Upper lobe of left lung (tissue), 6 donors: ENCODE measurements around the gene LLPH. TPM values are rescaled to one million over a fixed set of nuclear protein-coding genes. Genes with fewer than 3 reads are reported as not detected.
"Not testable (repeated sequence)": the region's sequence is repeated elsewhere in the genome, so short reads cannot be mapped to it uniquely, and the experiment has no call there.

Experiments
- ATAC-seq, 2 donors: fragments of 200-7000 bp; cut with Tn5 transposase; one replicate each; pipeline ENCODE4 v1.9.1; 2022; ENCODE audit warnings: mild to moderate bottlenecking in 2 of 2, moderate library complexity in 2 of 2; ENCODE audit not compliant: low FRiP score in 2 of 2
- DNase-seq, 2 donors: peaks; one replicate each; pipeline ENCODE4 v3.0.0-alpha.2; 2019 to 2020
- H3K27ac ChIP-seq, 4 donors: fragments of 200-600 bp; sonication (generic); one replicate each; pipeline ENCODE4 v1.5.1; 2016 to 2019
- H3K27me3 ChIP-seq, 4 donors: fragments of 200-600 bp; sonication (generic); one replicate each; pipeline ENCODE4 v1.5.1; 2017 to 2019
- H3K36me3 ChIP-seq, 4 donors: fragments of 200-600 bp; sonication (generic); one replicate each; pipeline ENCODE4 v1.5.1; 2016 to 2019
- H3K4me1 ChIP-seq, 4 donors: fragments of 200-600 bp; sonication (generic); one replicate each; pipeline ENCODE4 v1.5.1; 2018 to 2019
- H3K4me3 ChIP-seq, 4 donors: fragments of 200-600 bp; sonication (generic); one replicate each; pipeline ENCODE4 v1.5.1; 2017 to 2019; ENCODE audit warnings: mild to moderate bottlenecking in 2 of 4, moderate library complexity in 1 of 4
- H3K9me3 ChIP-seq, 4 donors: fragments of 200-600 bp; sonication (generic); one replicate each; pipeline ENCODE4 v1.5.1; 2018 to 2019
- CTCF ChIP-seq, 6 experiments: fragments of 450-650 bp in 4 of 6; fragments of 200-600 bp in 2 of 6; sonication (generic) in 2 of 6; IDR thresholded peaks; one replicate each; pipeline ENCODE4 v1.5.1; 2016 to 2019; ENCODE audit warnings: antibody characterized with exemption in 6 of 6
- EP300 ChIP-seq, 4 donors: sonication (generic); formaldehyde crosslinking; IDR thresholded peaks; one replicate each; pipeline ENCODE4 v1.5.1; 2017; ENCODE audit warnings: antibody characterized with exemption in 4 of 4, control low read depth in 2 of 4
- POLR2A ChIP-seq, 4 donors: fragments of 450-650 bp; IDR thresholded peaks; one replicate each; pipeline ENCODE4 v1.5.1; 2016 to 2017; ENCODE audit warnings: antibody characterized with exemption in 4 of 4, mild to moderate bottlenecking in 2 of 4
- POLR2AphosphoS5 ChIP-seq, 2 donors: sonication (generic); formaldehyde crosslinking; IDR thresholded peaks; one replicate each; pipeline ENCODE4 v1.5.1; 2017; ENCODE audit warnings: antibody characterized with exemption in 2 of 2
- WGBS, 2 donors: methylation state at CpG; one replicate each; pipeline ENCODE4 v1.1.5; 2017 to 2018; 5-methylcytosine and 5-hydroxymethylcytosine counted together
- total RNA-seq, 6 donors: library from RNA; depleted of rRNA in 4 of 6; stranded (reverse); fragments of >200 nt in 4 of 6; gene quantifications; one replicate each; pipeline versions ENCODE4 v1.1.0 to v1.2.1, GENCODE V29; 2016 to 2021
- donor health status: DM: no; HTN: no; CAD: no; lungs with moderate emphysema.
- donor health status: DM: no; HTN: yes; CAD: no; lungs with severe emphysema.

Gene LLPH
- 10 to 100 TPM in 2 of 6 donors, 1 to 10 TPM in 4; 2.1 to 18.5 (median 5.9) TPM for total RNA-seq

DNA sequence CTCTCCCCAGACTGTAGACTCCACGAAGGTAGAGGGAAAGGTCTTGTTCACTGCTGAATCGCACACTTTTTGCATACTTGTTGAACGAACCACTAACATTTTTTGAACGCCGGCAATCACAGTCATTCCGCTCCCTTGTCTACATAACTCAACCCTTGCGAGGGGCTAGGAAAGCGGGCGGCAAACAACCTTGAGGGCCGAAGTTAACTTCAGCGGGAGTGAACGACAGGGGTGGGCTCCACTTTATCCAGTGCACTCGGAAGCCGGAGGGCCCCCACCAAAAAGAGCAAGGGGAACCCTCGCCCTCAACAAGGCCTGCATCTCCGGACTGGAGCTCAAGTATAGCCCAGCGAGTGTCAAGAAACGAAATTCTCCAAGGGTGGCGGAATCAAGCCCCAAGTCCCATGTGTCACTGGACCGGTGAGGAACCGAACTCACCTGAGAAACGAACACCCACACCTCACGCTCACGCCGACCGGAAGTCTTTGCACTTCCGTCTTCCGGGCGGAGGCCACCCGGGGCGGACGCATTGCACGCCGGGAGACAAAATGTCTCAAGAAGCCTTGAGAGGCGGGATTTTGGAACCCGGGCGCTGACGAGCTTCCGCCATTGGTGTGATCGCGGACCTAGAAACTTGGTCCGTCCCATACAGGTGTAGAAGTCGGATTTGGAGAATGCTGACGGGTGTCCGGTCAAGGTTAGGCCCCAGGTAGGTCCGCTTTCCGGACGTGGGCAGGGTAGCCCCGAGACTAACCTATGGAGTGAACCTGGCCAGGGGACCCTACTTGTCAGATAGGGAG lies at the start of gene LLPH:
LLPH (minus strand) TSS at position 484 of the 800 bp plus-strand sequence. CDS start 1,644 bp downstream, outside the sequence.
- 1 to 2% methylated on average over 12 to 49 of the region's 49 CpGs for WGBS, 2 donors
- DNase-seq (peak; percentile 93 to 95), ATAC-seq (peak; percentile 98 to 99)
- peaks cover 0 to 25% (median 13%) of the 10 kb centered on the region in 4 donors for H3K36me3 ChIP-seq
- H3K4me1 ChIP-seq = peaks cover 11 to 27% (median 13%) of the 10 kb centered on the region in 4 donors
- no peaks in the 10 kb centered on the region for H3K9me3 ChIP-seq
- H3K27ac ChIP-seq = peak within 1 kb of the TSS; percentile 75 to 88 (median 84)
- no peaks in the 10 kb centered on the region for H3K27me3 ChIP-seq
- peak within 1 kb of the TSS; percentile 57 to 95 (median 88) for H3K4me3 ChIP-seq
- TF ChIP-seq POLR2A (IDR thresholded peaks at IDR 0.05) (peak in 3 of 4 donors; percentile 59 to 83 (median 65)), EP300 (IDR thresholded peaks at IDR 0.05) (no peak), POLR2AphosphoS5 (IDR thresholded peaks at IDR 0.05) (peak; percentile 93 to 94), CTCF (IDR thresholded peaks at IDR 0.05) (no peak)

- DNase-seq (no peak), ATAC-seq (peak in 1 of 2 donors; percentile 42)
- Histone ChIP-seq H3K9me3 (no peaks in the 10 kb centered on the region), H3K36me3 (no peaks in the 10 kb centered on the region), H3K27ac (no peak overlapping the region), H3K4me3 (no peak overlapping the region), H3K27me3 (no peaks in the 10 kb centered on the region), H3K4me1 (peaks cover 9 to 11% (median 11%) of the 10 kb centered on the region in 4 donors)
- TF ChIP-seq POLR2A (IDR thresholded peaks at IDR 0.05) = no peak
- TF ChIP-seq CTCF (IDR thresholded peaks at IDR 0.05) = no peak
- WGBS, 2 donors = 27 to 44% methylated on average over 1 of the region's 1 CpG
These were observed 45.8 kb upstream of the LLPH start for GRCh38 chr12:66176105-66176900.

DNA sequence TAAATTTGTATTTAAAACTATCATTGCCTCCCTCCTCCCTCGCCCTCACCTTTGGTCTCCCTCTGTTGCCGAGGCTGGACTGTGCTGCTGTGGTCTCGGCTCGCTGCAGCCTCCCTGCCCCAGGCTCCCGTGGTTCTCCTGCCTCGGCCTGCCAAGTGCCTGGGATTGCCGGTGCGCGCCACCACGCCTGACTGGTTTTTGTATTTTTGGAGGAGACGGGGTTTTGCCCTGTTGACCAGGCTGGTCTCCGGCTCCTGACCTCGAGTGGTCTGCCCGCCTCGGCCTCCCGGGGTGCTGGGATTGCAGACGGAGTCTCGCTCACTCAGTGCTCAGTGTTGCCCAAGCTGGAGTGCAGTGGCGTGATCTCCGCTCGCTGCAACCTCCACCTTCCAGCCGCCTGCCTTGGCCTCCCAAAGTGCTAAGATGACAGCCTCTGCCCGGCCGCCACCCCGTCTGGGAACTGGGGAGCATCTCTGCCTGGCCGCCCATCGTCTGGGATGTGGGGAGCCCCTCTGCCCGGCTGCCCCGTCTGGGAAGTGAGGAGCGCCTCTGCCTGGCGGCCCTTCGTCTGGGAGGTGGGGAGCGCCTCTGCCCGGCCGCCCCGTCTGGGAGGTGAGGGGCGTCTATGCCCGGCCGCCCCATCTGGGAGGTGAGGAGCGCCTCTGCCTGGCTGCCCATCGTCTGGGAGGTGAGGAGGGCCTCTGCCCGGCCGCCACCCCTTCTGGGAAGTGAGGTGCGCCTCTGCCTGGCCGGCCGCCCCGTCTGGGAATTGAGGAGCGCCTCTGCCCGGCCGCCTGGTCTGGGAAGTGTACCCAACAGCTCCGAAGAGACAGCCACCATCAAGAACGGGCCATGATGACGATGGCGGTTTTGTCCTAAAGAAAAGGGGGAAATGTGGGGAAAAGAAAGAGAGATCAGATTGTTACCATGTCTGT lies 44.1 kb upstream of the LLPH start:
- H3K4me3 ChIP-seq, ATAC-seq, H3K9me3 ChIP-seq, H3K27me3 ChIP-seq, H3K27ac ChIP-seq, H3K36me3 ChIP-seq: not testable (repeated sequence)
- H3K4me1 ChIP-seq = peaks cover 9 to 17% (median 12%) of the 10 kb centered on the region in 4 donors
- DNase-seq = peak in 1 of 2 donors; percentile 71
- WGBS, 2 donors = 93 to 96% methylated on average over 24 to 35 of the region's 54 CpGs

- no peak for TF ChIP-seq EP300 (IDR thresholded peaks at IDR 0.05)
- ATAC-seq (no peak), DNase-seq (no peak)
- WGBS, 2 donors = 97% methylated on average over 3 of the region's 3 CpGs
- Histone ChIP-seq H3K27ac (peak overlapping the region; percentile 99 to 100 (median 100)), H3K9me3 (no peaks in the 10 kb centered on the region), H3K4me3 (peak overlapping the region in 3 of 4 donors; percentile 65 to 85 (median 76)), H3K4me1 (peaks cover 12 to 27% (median 17%) of the 10 kb centered on the region in 4 donors), H3K27me3 (no peaks in the 10 kb centered on the region), H3K36me3 (no peaks in the 10 kb centered on the region)
These were observed 40.1 kb upstream of the LLPH start for GRCh38 chr12:66170606-66171005.

- no peaks in the 10 kb centered on the region for H3K27me3 ChIP-seq
- WGBS, 2 donors = 1 to 5% methylated on average over 18 to 45 of the region's 67 CpGs
- ATAC-seq = peak; percentile 98
These were observed 38.9 kb upstream of the LLPH start, which contains the start of gene TMBIM4 for GRCh38 chr12:66169221-66170170. Gene TMBIM4, minus strand, starts transcription at chr12:66169996. Its CDS starts 45 bp downstream, at chr12:66169951.

More at GRCh38 chr12:66169221-66170170, 38.9 kb upstream of the LLPH start, which contains the start of gene TMBIM4:
- DNase-seq = peak; percentile 90 to 94
- Histone ChIP-seq H3K9me3 (no peaks in the 10 kb centered on the region), H3K27ac (peak within 1 kb of the TSS; percentile 99 to 100 (median 100)), H3K4me1 (peaks cover 12 to 27% (median 17%) of the 10 kb centered on the region in 4 donors), H3K36me3 (no peaks in the 10 kb centered on the region), H3K4me3 (peak within 1 kb of the TSS; percentile 65 to 85 (median 79))
- TF ChIP-seq POLR2AphosphoS5 (IDR thresholded peaks at IDR 0.05) (peak; percentile 96 to 97), CTCF (IDR thresholded peaks at IDR 0.05) (peak; percentile 37 to 90 (median 76)), POLR2A (IDR thresholded peaks at IDR 0.05) (peak; percentile 56 to 88 (median 76)), EP300 (IDR thresholded peaks at IDR 0.05) (peak in 1 of 4 donors; percentile 59)
